ENCODE data around the gene SYPL1.

- no peak for TF ChIP-seq CTCF (IDR thresholded peaks at IDR 0.05; ENCODE audit: poor library complexity, severe bottlenecking)
- no peak for TF ChIP-seq REST (IDR thresholded peaks at IDR 0.05; ENCODE audit: borderline replicate concordance)
- TF ChIP-seq TAF1 (IDR thresholded peaks at IDR 0.05; ENCODE audit: low read depth) = no peak
- no peak for TF ChIP-seq RAD21 (conservative IDR thresholded peaks at IDR 0.05)
- no peak for TF ChIP-seq EZH2 (IDR thresholded peaks at IDR 0.05; ENCODE audit: borderline replicate concordance, insufficient read depth, low read length, poor library complexity, severe bottlenecking)
These were observed 51.7 kb downstream of the SYPL1 start for GRCh38 chr7:106060394-106060920.
